HEK293 (cell line): Measurements from ENCODE around the gene SOX5.

Experiments used
- CTCF ChIA-PET: fragments of 350-600 bp; formaldehyde crosslinking; extraction: SDS; loops from one replicate; lab custom pipeline; 2021; ENCODE audit warnings: antibody characterized with exemption; lab: Yijun Ruan, JAX
- POLR2A ChIA-PET: fragments of 300-600 bp; formaldehyde crosslinking; extraction: SDS; loops from one replicate; lab custom pipeline; 2020; ENCODE audit warnings: antibody characterized with exemption, inconsistent platforms; lab: Yijun Ruan, JAX
- H3K27ac ChIP-seq: fragments of 200-500 bp; sonication (Bioruptor generic); 2 replicates; pipeline ENCODE4 v1.5.1; 2014; ENCODE audit warnings: low read depth, low read length, control low read depth, inconsistent platforms; ENCODE audit errors: extremely low read depth
- H3K36me3 ChIP-seq, 2 experiments: fragments of 200-500 bp in 1 of 2; sonication (Bioruptor generic) in 1 of 2; 1 replicate in 1 of 2; 2 replicates in 1 of 2; pipeline ENCODE4 v1.5.1; 2014 to 2017; ENCODE audit warnings: inconsistent platforms in 2 of 2, low read length in 2 of 2; ENCODE audit not compliant: control insufficient read depth in 2 of 2, insufficient read depth in 1 of 2
- H3K4me1 ChIP-seq: fragments of 200-500 bp; sonication (Bioruptor generic); 2 replicates; pipeline ENCODE4 v1.5.1; 2014; ENCODE audit warnings: mild to moderate bottlenecking, low read length, inconsistent platforms; ENCODE audit not compliant: control insufficient read depth, insufficient read depth
- H3K4me3 ChIP-seq: 2 replicates; pipeline ENCODE4 v1.5.1; 2011; ENCODE audit warnings: low read depth, mild to moderate bottlenecking, control low read depth, low read length, moderate library complexity
- H3K9me3 ChIP-seq: fragments of 200-500 bp; sonication (Bioruptor generic); 2 replicates; pipeline ENCODE4 v1.5.1; 2014; ENCODE audit warnings: low read depth, low read length, inconsistent platforms; ENCODE audit not compliant: control insufficient read depth, insufficient read depth
- BCL11A ChIP-seq: fragments of 450-650 bp; formaldehyde crosslinking; IDR thresholded peaks from 2 replicates; pipeline ENCODE4 v1.5.1; 2016; ENCODE audit warnings: low read depth, missing biosample characterization, missing genetic modification characterization
- EGR2 ChIP-seq: fragments of 450-650 bp; formaldehyde crosslinking; IDR thresholded peaks from 2 replicates; pipeline ENCODE4 v1.5.1; 2016; ENCODE audit warnings: low read depth, missing biosample characterization, missing genetic modification characterization
- FEZF1 ChIP-seq: fragments of 450-650 bp; formaldehyde crosslinking; IDR thresholded peaks from 2 replicates; pipeline ENCODE4 v1.5.1; 2016; ENCODE audit warnings: missing biosample characterization, missing genetic modification characterization
- GFI1B ChIP-seq: fragments of 450-650 bp; formaldehyde crosslinking; IDR thresholded peaks from 2 replicates; pipeline ENCODE4 v1.5.1; 2016; ENCODE audit warnings: missing biosample characterization, missing genetic modification characterization
- GLIS1 ChIP-seq: fragments of 450-650 bp; formaldehyde crosslinking; IDR thresholded peaks from 2 replicates; pipeline ENCODE4 v1.5.1; 2016; ENCODE audit warnings: missing biosample characterization, missing genetic modification characterization
- KLF1 ChIP-seq: fragments of 450-650 bp; formaldehyde crosslinking; IDR thresholded peaks from 2 replicates; pipeline ENCODE4 v1.5.1; 2016; ENCODE audit warnings: missing biosample characterization, missing genetic modification characterization
- MEIS1 ChIP-seq: sonication (generic); formaldehyde crosslinking; IDR thresholded peaks from 2 replicates; pipeline ENCODE4 v1.8.1; 2022; ENCODE audit warnings: missing genetic modification reagents, mild to moderate bottlenecking, borderline replicate concordance
- TRIM28 ChIP-seq: IDR thresholded peaks from 2 replicates; pipeline ENCODE4 v1.6.1; 2011; ENCODE audit warnings: low read length, control low read depth, borderline replicate concordance
- ZBTB17 ChIP-seq: fragments of 450-650 bp; formaldehyde crosslinking; IDR thresholded peaks from 2 replicates; pipeline ENCODE4 v1.5.1; 2016; ENCODE audit warnings: missing biosample characterization, missing genetic modification characterization
- ZFHX2 ChIP-seq: fragments of 450-650 bp; formaldehyde crosslinking; conservative IDR thresholded peaks from 2 replicates; pipeline ENCODE4 v1.5.1; 2016; ENCODE audit warnings: missing biosample characterization, missing genetic modification characterization
- ZNF112 ChIP-seq: fragments of 450-650 bp; formaldehyde crosslinking; IDR thresholded peaks from 2 replicates; pipeline ENCODE4 v1.5.0; 2017; ENCODE audit warnings: missing biosample characterization, missing genetic modification characterization
- ZNF155 ChIP-seq: fragments of 450-650 bp; formaldehyde crosslinking; IDR thresholded peaks from 2 replicates; pipeline ENCODE4 v1.5.1; 2016; ENCODE audit warnings: missing biosample characterization, missing genetic modification characterization
- ZNF24 ChIP-seq: fragments of 450-650 bp; formaldehyde crosslinking; IDR thresholded peaks from 2 replicates; pipeline ENCODE4 v1.5.1; 2016; ENCODE audit warnings: missing biosample characterization, missing genetic modification characterization
- ZNF501 ChIP-seq: fragments of 450-650 bp; formaldehyde crosslinking; IDR thresholded peaks from 2 replicates; pipeline ENCODE4 v1.5.1; 2016; ENCODE audit warnings: missing biosample characterization, missing genetic modification characterization
- ZNF510 ChIP-seq: fragments of 450-650 bp; formaldehyde crosslinking; IDR thresholded peaks from 2 replicates; pipeline ENCODE4 v1.5.1; 2018; ENCODE audit warnings: mild to moderate bottlenecking, missing genetic modification characterization, missing biosample characterization; ENCODE audit not compliant: insufficient replicate concordance
- ZNF549 ChIP-seq: fragments of 450-650 bp; IDR thresholded peaks from 2 replicates; pipeline ENCODE4 v1.5.1; 2018; ENCODE audit warnings: missing biosample characterization, missing genetic modification characterization, mild to moderate bottlenecking, inconsistent platforms, moderate library complexity
- ZNF560 ChIP-seq: fragments of 450-650 bp; formaldehyde crosslinking; IDR thresholded peaks from 2 replicates; pipeline ENCODE4 v1.5.1; 2017; ENCODE audit warnings: missing biosample characterization, missing genetic modification characterization, borderline replicate concordance
- ZNF585B ChIP-seq: fragments of 450-650 bp; formaldehyde crosslinking; IDR thresholded peaks from 2 replicates; pipeline ENCODE4 v1.5.1; 2016; ENCODE audit warnings: missing biosample characterization, missing genetic modification characterization
- ZNF629 ChIP-seq: fragments of 450-650 bp; formaldehyde crosslinking; IDR thresholded peaks from 2 replicates; pipeline ENCODE4 v1.5.1; 2017; ENCODE audit warnings: missing biosample characterization, missing genetic modification characterization
- ZNF707 ChIP-seq: fragments of 450-650 bp; formaldehyde crosslinking; IDR thresholded peaks from 2 replicates; pipeline ENCODE4 v1.5.1; 2016; ENCODE audit warnings: missing biosample characterization, missing genetic modification characterization
- ZNF776 ChIP-seq: fragments of 450-650 bp; formaldehyde crosslinking; IDR thresholded peaks from 2 replicates; pipeline ENCODE4 v1.5.0; 2017; ENCODE audit warnings: missing biosample characterization, missing genetic modification characterization, borderline replicate concordance
- ZNF785 ChIP-seq: fragments of 450-650 bp; formaldehyde crosslinking; IDR thresholded peaks from 2 replicates; pipeline ENCODE4 v1.5.1; 2016; ENCODE audit warnings: missing biosample characterization, missing genetic modification characterization
- ZNF792 ChIP-seq: fragments of 450-650 bp; formaldehyde crosslinking; IDR thresholded peaks from 2 replicates; pipeline ENCODE4 v1.5.1; 2016; ENCODE audit warnings: missing biosample characterization, missing genetic modification characterization
- TF ChIP-seq, protein P1 (sequence below): fragments of 450-650 bp; formaldehyde crosslinking; IDR thresholded peaks from 2 replicates; pipeline ENCODE4 v1.5.1; 2016; ENCODE audit warnings: missing biosample characterization, missing genetic modification characterization, low read depth
- TF ChIP-seq, protein P2 (sequence below): fragments of 450-650 bp; formaldehyde crosslinking; conservative IDR thresholded peaks from 2 replicates; pipeline ENCODE4 v1.5.1; 2016; ENCODE audit warnings: low read depth, missing biosample characterization, missing genetic modification characterization
- TF ChIP-seq, protein P3 (sequence below): sonication (generic); formaldehyde crosslinking; IDR thresholded peaks from 2 replicates; pipeline ENCODE4 v1.8.1; 2022; ENCODE audit warnings: mild to moderate bottlenecking, moderate library complexity, missing genetic modification reagents
- TF ChIP-seq, protein P4 (sequence below): fragments of 450-650 bp; formaldehyde crosslinking; IDR thresholded peaks from 2 replicates; pipeline ENCODE4 v1.5.0; 2017; ENCODE audit warnings: missing biosample characterization, missing genetic modification characterization, borderline replicate concordance

Gene SOX5

DNA sequence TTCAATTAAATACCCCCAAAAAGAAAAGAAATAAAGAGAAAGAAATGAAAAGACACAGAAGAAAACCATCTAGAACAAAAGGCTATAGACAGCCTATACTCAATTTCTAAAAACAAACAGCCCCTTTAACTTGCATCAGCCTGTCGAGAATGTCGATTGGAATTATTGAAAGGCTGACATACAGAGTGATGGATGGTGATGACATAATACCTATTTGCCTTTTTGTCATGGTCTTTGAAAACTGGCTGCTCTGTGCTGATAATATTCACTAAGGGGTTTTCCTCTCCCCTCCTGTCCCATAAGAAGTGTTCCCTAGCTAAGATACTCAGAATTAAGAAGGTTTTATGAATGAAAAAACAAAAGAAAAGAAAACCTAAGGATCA lies 393.7 kb downstream of the SOX5 start:
- ChIA-PET POLR2A (no interaction called here), CTCF (no interaction called here)
- H3K9me3 ChIP-seq: no peaks in the 10 kb centered on the region
- no peak overlapping the region for H3K4me3 ChIP-seq
- H3K27ac ChIP-seq: no peak overlapping the region
- H3K36me3 ChIP-seq: no peaks in the 10 kb centered on the region
- no peak for TF ChIP-seq EGR2 (tag by site-specific recombination)
- no peak for TF ChIP-seq ZNF629 (tag by site-specific recombination)
- no peak for TF ChIP-seq ZNF707 (tag by site-specific recombination)
- TF ChIP-seq ZBTB17 (tag by site-specific recombination): peak; percentile 77
- no peak for TF ChIP-seq ZNF24
- peak; percentile 60; the same call in 1 of the 2 replicates for TF ChIP-seq MEIS1 (CRISPR knock-in tag)
- no peak for TF ChIP-seq ZNF585B (tag by site-specific recombination)
- no peak for TF ChIP-seq ZNF776 (tag by site-specific recombination)
- no peak for TF ChIP-seq ZNF155 (tag by site-specific recombination)
- TF ChIP-seq, protein P1, sequence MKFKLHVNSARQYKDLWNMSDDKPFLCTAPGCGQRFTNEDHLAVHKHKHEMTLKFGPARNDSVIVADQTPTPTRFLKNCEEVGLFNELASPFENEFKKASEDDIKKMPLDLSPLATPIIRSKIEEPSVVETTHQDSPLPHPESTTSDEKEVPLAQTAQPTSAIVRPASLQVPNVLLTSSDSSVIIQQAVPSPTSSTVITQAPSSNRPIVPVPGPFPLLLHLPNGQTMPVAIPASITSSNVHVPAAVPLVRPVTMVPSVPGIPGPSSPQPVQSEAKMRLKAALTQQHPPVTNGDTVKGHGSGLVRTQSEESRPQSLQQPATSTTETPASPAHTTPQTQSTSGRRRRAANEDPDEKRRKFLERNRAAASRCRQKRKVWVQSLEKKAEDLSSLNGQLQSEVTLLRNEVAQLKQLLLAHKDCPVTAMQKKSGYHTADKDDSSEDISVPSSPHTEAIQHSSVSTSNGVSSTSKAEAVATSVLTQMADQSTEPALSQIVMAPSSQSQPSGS (tag by site-specific recombination): peak; percentile 23; the same call in 1 of the 2 replicates
- no peak for TF ChIP-seq ZNF792 (tag by site-specific recombination)
- no peak for TF ChIP-seq GLIS1 (tag by site-specific recombination)
- TF ChIP-seq ZNF549 (tag by site-specific recombination): no peak
- TF ChIP-seq FEZF1 (tag by site-specific recombination): peak; percentile 76
- TF ChIP-seq BCL11A (tag by site-specific recombination): no peak
- TF ChIP-seq KLF1 (tag by site-specific recombination): no peak
- no peak for TF ChIP-seq ZNF510 (tag by site-specific recombination)
- H3K4me1 ChIP-seq: no peaks in the 10 kb centered on the region

DNA sequence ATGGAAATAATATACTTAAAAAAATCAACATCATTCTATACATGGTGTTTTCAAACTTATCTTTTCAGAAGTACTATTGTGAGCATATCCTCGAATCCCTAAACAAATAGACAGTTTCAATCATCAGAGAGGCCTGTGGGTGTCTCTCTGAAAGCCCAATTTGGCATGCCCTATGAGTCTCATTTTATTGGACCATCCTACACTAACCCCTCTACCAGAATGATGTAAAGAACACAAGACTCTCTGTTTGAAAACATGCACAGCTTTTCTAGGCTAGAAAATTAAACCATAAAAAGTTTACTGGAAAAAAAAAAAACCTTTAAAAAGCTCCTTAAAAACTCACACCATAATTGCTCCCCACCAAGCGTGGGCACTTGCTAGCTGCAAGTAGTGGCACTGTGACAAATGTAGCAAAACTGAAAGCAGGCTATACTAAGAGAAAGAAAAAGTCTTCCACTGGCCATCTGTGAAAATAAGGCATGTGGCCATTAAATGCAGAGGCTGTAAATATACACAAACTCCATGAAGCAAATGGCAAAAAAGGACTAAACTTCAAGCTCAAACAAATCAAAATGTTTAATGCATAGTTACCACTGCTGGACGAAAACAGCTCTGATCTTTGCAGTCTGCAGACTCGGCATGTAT lies 394.2 kb downstream of the SOX5 start:
- ChIA-PET CTCF (no interaction called here), POLR2A (no interaction called here)
- Histone ChIP-seq H3K4me3 (no peak overlapping the region), H3K9me3 (no peaks in the 10 kb centered on the region), H3K36me3 (no peaks in the 10 kb centered on the region), H3K4me1 (no peaks in the 10 kb centered on the region), H3K27ac (no peak overlapping the region)
- TF ChIP-seq ZNF112 (tag by site-specific recombination): no peak
- TF ChIP-seq GFI1B (tag by site-specific recombination): no peak
- peak; percentile 44; the same call in 1 of the 2 replicates for TF ChIP-seq EGR2 (tag by site-specific recombination)
- TF ChIP-seq TRIM28: no peak
- TF ChIP-seq, protein P2, sequence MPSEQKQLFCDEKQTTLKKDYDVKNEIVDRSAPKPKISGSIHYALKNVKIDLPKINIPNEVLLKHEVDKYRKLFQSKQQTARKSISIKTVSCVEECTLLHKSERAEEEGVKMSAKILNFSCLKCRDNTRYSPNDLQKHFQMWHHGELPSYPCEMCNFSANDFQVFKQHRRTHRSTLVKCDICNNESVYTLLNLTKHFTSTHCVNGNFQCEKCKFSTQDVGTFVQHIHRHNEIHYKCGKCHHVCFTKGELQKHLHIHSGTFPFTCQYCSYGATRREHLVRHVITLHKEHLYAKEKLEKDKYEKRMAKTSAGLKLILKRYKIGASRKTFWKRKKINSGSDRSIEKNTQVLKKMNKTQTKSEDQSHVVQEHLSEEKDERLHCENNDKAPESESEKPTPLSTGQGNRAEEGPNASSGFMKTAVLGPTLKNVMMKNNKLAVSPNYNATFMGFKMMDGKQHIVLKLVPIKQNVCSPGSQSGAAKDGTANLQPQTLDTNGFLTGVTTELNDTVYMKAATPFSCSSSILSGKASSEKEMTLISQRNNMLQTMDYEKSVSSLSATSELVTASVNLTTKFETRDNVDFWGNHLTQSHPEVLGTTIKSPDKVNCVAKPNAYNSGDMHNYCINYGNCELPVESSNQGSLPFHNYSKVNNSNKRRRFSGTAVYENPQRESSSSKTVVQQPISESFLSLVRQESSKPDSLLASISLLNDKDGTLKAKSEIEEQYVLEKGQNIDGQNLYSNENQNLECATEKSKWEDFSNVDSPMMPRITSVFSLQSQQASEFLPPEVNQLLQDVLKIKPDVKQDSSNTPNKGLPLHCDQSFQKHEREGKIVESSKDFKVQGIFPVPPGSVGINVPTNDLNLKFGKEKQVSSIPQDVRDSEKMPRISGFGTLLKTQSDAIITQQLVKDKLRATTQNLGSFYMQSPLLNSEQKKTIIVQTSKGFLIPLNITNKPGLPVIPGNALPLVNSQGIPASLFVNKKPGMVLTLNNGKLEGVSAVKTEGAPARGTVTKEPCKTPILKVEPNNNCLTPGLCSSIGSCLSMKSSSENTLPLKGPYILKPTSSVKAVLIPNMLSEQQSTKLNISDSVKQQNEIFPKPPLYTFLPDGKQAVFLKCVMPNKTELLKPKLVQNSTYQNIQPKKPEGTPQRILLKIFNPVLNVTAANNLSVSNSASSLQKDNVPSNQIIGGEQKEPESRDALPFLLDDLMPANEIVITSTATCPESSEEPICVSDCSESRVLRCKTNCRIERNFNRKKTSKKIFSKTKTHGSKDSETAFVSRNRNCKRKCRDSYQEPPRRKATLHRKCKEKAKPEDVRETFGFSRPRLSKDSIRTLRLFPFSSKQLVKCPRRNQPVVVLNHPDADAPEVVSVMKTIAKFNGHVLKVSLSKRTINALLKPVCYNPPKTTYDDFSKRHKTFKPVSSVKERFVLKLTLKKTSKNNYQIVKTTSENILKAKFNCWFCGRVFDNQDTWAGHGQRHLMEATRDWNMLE (tag by site-specific recombination): no peak
- TF ChIP-seq ZNF785 (tag by site-specific recombination): no peak
- no peak for TF ChIP-seq ZNF501 (tag by site-specific recombination)
- TF ChIP-seq, protein P3, sequence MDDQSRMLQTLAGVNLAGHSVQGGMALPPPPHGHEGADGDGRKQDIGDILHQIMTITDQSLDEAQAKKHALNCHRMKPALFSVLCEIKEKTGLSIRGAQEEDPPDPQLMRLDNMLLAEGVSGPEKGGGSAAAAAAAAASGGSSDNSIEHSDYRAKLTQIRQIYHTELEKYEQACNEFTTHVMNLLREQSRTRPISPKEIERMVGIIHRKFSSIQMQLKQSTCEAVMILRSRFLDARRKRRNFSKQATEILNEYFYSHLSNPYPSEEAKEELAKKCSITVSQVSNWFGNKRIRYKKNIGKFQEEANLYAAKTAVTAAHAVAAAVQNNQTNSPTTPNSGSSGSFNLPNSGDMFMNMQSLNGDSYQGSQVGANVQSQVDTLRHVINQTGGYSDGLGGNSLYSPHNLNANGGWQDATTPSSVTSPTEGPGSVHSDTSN: no peak
- TF ChIP-seq ZNF560 (tag by site-specific recombination): no peak
- TF ChIP-seq, protein P4, sequence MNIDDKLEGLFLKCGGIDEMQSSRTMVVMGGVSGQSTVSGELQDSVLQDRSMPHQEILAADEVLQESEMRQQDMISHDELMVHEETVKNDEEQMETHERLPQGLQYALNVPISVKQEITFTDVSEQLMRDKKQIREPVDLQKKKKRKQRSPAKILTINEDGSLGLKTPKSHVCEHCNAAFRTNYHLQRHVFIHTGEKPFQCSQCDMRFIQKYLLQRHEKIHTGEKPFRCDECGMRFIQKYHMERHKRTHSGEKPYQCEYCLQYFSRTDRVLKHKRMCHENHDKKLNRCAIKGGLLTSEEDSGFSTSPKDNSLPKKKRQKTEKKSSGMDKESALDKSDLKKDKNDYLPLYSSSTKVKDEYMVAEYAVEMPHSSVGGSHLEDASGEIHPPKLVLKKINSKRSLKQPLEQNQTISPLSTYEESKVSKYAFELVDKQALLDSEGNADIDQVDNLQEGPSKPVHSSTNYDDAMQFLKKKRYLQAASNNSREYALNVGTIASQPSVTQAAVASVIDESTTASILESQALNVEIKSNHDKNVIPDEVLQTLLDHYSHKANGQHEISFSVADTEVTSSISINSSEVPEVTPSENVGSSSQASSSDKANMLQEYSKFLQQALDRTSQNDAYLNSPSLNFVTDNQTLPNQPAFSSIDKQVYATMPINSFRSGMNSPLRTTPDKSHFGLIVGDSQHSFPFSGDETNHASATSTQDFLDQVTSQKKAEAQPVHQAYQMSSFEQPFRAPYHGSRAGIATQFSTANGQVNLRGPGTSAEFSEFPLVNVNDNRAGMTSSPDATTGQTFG (tag by site-specific recombination): no peak
- TF ChIP-seq ZFHX2: peak; percentile 81
